HepG2 (cell line): ENCODE results near the gene TSGA10IP. TPM values are rescaled to one million over a fixed set of nuclear protein-coding genes. Genes with fewer than 3 reads are reported as not detected.

ENCODE experiments used
- ATAC-seq: fragments of 200-7000 bp; cut with Tn5 transposase; 3 replicates; pipeline ENCODE4 v1.9.1; 2020; ENCODE audit warnings: mild to moderate bottlenecking, moderate library complexity
- BruUV-seq: library from RNA; stranded (reverse); fragments of 400-500 nt; replicated peaks from 2 replicates; lab custom pipeline; 2021; lab: Mats Ljungman, UMichigan
- CTCF ChIA-PET: fragments of 300-600 bp; formaldehyde crosslinking; extraction: SDS; loops from one replicate; lab custom pipeline; 2021; ENCODE audit warnings: low total read pairs, inconsistent platforms, low intra/inter-chr PET ratio; lab: Yijun Ruan, JAX
- POLR2A ChIA-PET: fragments of 350-600 bp; sonication (Branson Sonifier 250); formaldehyde crosslinking; loops from one replicate; lab custom pipeline; 2020; ENCODE audit warnings: antibody characterized with exemption, inconsistent platforms; lab: Yijun Ruan, JAX
- DNase-seq: peaks from one replicate; pipeline ENCODE4 v3.0.0-alpha.2; 2015; ENCODE audit warnings: low spot score
- FAIRE-seq: peaks from 3 replicates; lab custom pipeline; 2011; peaks lifted over from hg19 to GRCh38; lab: Jason Lieb, UNC
- H2AFZ ChIP-seq: one replicate; pipeline ENCODE4 v1.6.1; 2011; ENCODE audit warnings: low read length, inconsistent platforms
- H3K27ac ChIP-seq: fragments of 300-600 bp; 3 replicates; pipeline ENCODE4 v1.8.0; 2011; ENCODE audit warnings: mixed run types, mild to moderate bottlenecking, mixed read lengths, low read length, inconsistent platforms; ENCODE audit not compliant: insufficient read depth; ENCODE audit errors: extremely low read length
- H3K27me3 ChIP-seq, 2 experiments: fragments of 200-600 bp in 1 of 2; 2 replicates in 1 of 2; 3 replicates in 1 of 2; pipeline versions ENCODE4 v1.6.0 to v1.8.0; 2011; ENCODE audit warnings: low read length in 2 of 2, mild to moderate bottlenecking in 2 of 2, moderate library complexity in 2 of 2, inconsistent platforms in 1 of 2; ENCODE audit not compliant: insufficient read depth in 2 of 2, control insufficient read depth in 1 of 2
- H3K36me3 ChIP-seq, 2 experiments: fragments of 200-600 bp in 1 of 2; replicated peaks in 1 of 2; 2 replicates in 1 of 2; 3 replicates in 1 of 2; pipeline versions ENCODE4 v1.5.1 to v1.8.0; 2011; ENCODE audit warnings: low read length in 2 of 2, inconsistent platforms in 1 of 2; ENCODE audit not compliant: insufficient read depth in 2 of 2, control insufficient read depth in 1 of 2
- H3K4me1 ChIP-seq: 2 replicates; pipeline ENCODE4 v1.5.1; 2012; ENCODE audit warnings: low read length, inconsistent platforms; ENCODE audit not compliant: insufficient read depth
- H3K4me2 ChIP-seq: 2 replicates; pipeline ENCODE4 v1.6.0; 2011; ENCODE audit warnings: low read depth, low read length, inconsistent platforms
- H3K4me3 ChIP-seq, 3 experiments: fragments of 200-600 bp in 1 of 3; sonication (generic), shearing (Covaris generic) in 1 of 3; replicated peaks in 1 of 3; 2 replicates each; pipeline ENCODE4 v1.5.1; 2011 to 2016; ENCODE audit warnings: low read length in 3 of 3, inconsistent platforms in 2 of 3, low read depth in 2 of 3, mild to moderate bottlenecking in 2 of 3, control low read depth in 1 of 3, mixed read lengths in 1 of 3; ENCODE audit not compliant: insufficient read depth in 1 of 3
- H3K79me2 ChIP-seq: one replicate; pipeline ENCODE4 v1.6.1; 2011; ENCODE audit warnings: low read length, inconsistent platforms; ENCODE audit not compliant: insufficient read depth
- H3K9ac ChIP-seq: 2 replicates; pipeline ENCODE4 v1.6.0; 2011; ENCODE audit warnings: mild to moderate bottlenecking, low read depth, low read length, inconsistent platforms; ENCODE audit not compliant: insufficient read depth
- H3K9me3 ChIP-seq: 2 replicates; pipeline ENCODE4 v1.5.1; 2012; ENCODE audit warnings: mild to moderate bottlenecking, low read length
- H4K20me1 ChIP-seq: 2 replicates; pipeline ENCODE4 v1.6.0; 2011; ENCODE audit warnings: inconsistent platforms, mild to moderate bottlenecking, low read length, moderate library complexity; ENCODE audit not compliant: insufficient read depth
- EHMT2 ChIP-seq: fragments of 200-600 bp; sonication (generic); IDR thresholded peaks from 2 replicates; pipeline ENCODE4 v1.7.0; 2017; ENCODE audit warnings: antibody characterized with exemption, low read depth, low read length, borderline replicate concordance
- HNRNPK ChIP-seq: fragments of 200-400 bp; formaldehyde crosslinking; IDR thresholded peaks from 2 replicates; pipeline ENCODE4 v1.6.1; 2018; ENCODE audit warnings: low read length, low read depth, moderate library complexity, mild to moderate bottlenecking; ENCODE audit not compliant: poor library complexity, severe bottlenecking
- ZMYM2 ChIP-seq: sonication (generic); formaldehyde crosslinking; IDR thresholded peaks from 2 replicates; pipeline ENCODE4 v1.8.0; 2022; ENCODE audit warnings: mild to moderate bottlenecking, missing genetic modification reagents
- ZNF136 ChIP-seq: sonication (generic); formaldehyde crosslinking; IDR thresholded peaks from 2 replicates; pipeline ENCODE4 v1.8.1; 2022; ENCODE audit warnings: low read depth, mild to moderate bottlenecking, moderate library complexity, missing genetic modification reagents
- ZNF367 ChIP-seq: sonication (generic); formaldehyde crosslinking; IDR thresholded peaks from 2 replicates; pipeline ENCODE4 v1.4.0; 2020; ENCODE audit warnings: missing genetic modification reagents, borderline replicate concordance
- WGBS: methylation state at CpG from one replicate; pipeline ENCODE4 v1.1.6; 2017; ENCODE audit warnings: low lambda C conversion rate; 5-methylcytosine and 5-hydroxymethylcytosine counted together
- in situ Hi-C: cut with HindIII; loops from 2 replicates; pipeline ENCODE4 v1.10.0; 2017; ENCODE audit warnings: low pct_unique_long_range_greater_than_20kb; ENCODE audit not compliant: extremely low pct_ligation_motif_present
- intact Hi-C: fragments of 100-400 bp; cut with micrococcal nuclease; formaldehyde crosslinking; loops from one replicate; pipeline ENCODE4 v1.10.0; 2022; ENCODE audit not compliant: unreplicated experiment
- polyA plus RNA-seq, 8 experiments: library from polyadenylated mRNA; depleted of rRNA in 3 of 8; stranded (reverse) in 7 of 8; unstranded in 1 of 8; fragments of >200 nt; fragmentation: Illumina TruSeq in 4 of 8; extraction: Trizol in 4 of 8; gene quantifications; 2 replicates each; pipeline versions ENCODE4 v1.2.1 to v1.2.3, GENCODE V29; 2011 to 2016; ENCODE audit warnings: low read depth in 4 of 8, missing spikeins in 1 of 8, mixed read lengths in 1 of 8; ENCODE audit not compliant: insufficient read depth in 1 of 8
- total RNA-seq, 5 experiments: library from RNA; depleted of rRNA; stranded (reverse); fragments of >200 nt; fragmentation: Illumina TruSeq; extraction: Trizol; gene quantifications; 2 replicates each; pipeline ENCODE4 v1.2.3, GENCODE V29; 2016; ENCODE audit warnings: low read depth in 1 of 5
- TF ChIP-seq, protein P1 (sequence below): sonication (generic); formaldehyde crosslinking; IDR thresholded peaks from 2 replicates; pipeline ENCODE4 v1.5.1; 2020; ENCODE audit warnings: mild to moderate bottlenecking, missing genetic modification reagents, moderate library complexity

Gene TSGA10IP
- total and polyA plus RNA-seq, 2 of the 13 experiments (the other 11 are each of a cell fraction or from before 2014, with no cell fraction given) = not detected

DNA sequence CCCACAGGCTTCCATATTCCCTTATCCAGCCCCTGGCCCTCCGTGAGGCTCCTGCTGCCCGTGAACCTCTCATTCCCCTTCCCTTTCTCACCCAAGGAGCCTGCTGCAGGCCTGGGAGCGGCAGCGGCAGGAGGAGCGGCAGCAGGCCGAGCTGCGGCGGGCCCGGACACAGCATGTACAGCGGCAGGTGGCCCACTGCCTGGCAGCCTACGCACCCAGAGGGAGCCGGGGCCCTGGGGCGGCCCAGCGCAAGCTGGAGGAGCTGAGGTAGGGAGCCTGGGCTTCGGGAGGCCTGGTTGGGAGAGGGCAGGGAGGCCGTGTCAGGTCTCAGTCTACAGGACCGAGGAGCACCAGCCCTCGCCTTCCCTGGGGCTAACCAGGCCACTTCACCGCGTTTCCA is 8.2 kb downstream of the TSGA10IP start:
- ChIA-PET CTCF (no interaction called here), POLR2A (interaction anchor here (0.6 to 1.4 kb wide), 2 partner anchors 18 to 38 kb away, joined by 3 read pairs; no protein-coding TSS in a partner anchor)
- Histone ChIP-seq H3K4me2 (no peak overlapping the region), H3K4me1 (peaks cover 56% of the 10 kb centered on the region), H3K36me3 (no peaks in the 10 kb centered on the region), H3K27me3 (no peaks in the 10 kb centered on the region), H2AFZ (no peak overlapping the region), H3K4me3 (no peak overlapping the region), H4K20me1 (no peaks in the 10 kb centered on the region), H3K9ac (no peak overlapping the region), H3K27ac (no peak overlapping the region), H3K9me3 (no peaks in the 10 kb centered on the region), H3K79me2 (no peaks in the 10 kb centered on the region)
- intact Hi-C loops (no loop called here), in situ Hi-C loops (no loop called here)
- DNase-seq (no peak), ATAC-seq (no peak), FAIRE-seq (no peak)
- WGBS = 97% methylated on average over 11 of the region's 20 CpGs
- no peak for TF ChIP-seq ZNF136
- no peak for TF ChIP-seq ZNF367
- no peak for TF ChIP-seq HNRNPK
- TF ChIP-seq ZMYM2 = no peak
- TF ChIP-seq, protein P1, sequence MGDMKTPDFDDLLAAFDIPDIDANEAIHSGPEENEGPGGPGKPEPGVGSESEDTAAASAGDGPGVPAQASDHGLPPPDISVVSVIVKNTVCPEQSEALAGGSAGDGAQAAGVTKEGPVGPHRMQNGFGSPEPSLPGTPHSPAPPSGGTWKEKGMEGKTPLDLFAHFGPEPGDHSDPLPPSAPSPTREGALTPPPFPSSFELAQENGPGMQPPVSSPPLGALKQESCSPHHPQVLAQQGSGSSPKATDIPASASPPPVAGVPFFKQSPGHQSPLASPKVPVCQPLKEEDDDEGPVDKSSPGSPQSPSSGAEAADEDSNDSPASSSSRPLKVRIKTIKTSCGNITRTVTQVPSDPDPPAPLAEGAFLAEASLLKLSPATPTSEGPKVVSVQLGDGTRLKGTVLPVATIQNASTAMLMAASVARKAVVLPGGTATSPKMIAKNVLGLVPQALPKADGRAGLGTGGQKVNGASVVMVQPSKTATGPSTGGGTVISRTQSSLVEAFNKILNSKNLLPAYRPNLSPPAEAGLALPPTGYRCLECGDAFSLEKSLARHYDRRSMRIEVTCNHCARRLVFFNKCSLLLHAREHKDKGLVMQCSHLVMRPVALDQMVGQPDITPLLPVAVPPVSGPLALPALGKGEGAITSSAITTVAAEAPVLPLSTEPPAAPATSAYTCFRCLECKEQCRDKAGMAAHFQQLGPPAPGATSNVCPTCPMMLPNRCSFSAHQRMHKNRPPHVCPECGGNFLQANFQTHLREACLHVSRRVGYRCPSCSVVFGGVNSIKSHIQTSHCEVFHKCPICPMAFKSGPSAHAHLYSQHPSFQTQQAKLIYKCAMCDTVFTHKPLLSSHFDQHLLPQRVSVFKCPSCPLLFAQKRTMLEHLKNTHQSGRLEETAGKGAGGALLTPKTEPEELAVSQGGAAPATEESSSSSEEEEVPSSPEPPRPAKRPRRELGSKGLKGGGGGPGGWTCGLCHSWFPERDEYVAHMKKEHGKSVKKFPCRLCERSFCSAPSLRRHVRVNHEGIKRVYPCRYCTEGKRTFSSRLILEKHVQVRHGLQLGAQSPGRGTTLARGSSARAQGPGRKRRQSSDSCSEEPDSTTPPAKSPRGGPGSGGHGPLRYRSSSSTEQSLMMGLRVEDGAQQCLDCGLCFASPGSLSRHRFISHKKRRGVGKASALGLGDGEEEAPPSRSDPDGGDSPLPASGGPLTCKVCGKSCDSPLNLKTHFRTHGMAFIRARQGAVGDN (CRISPR knock-in tag) = peak; percentile 39; the same call in 1 of the 2 replicates
- TF ChIP-seq EHMT2 = no peak
- BruUV-seq = no TSS peak
